ENCODE measurements around the gene ACSF2.

Gene ACSF2

GRCh38 chr17:50488880-50489279, 62.9 kb downstream of the ACSF2 start:
- Histone ChIP-seq H3K4me3 (no peak overlapping the region), H3K27ac (no peak overlapping the region)
- DNase-seq (ENCODE audit: low spot score): no peak
- TF ChIP-seq, protein P1, sequence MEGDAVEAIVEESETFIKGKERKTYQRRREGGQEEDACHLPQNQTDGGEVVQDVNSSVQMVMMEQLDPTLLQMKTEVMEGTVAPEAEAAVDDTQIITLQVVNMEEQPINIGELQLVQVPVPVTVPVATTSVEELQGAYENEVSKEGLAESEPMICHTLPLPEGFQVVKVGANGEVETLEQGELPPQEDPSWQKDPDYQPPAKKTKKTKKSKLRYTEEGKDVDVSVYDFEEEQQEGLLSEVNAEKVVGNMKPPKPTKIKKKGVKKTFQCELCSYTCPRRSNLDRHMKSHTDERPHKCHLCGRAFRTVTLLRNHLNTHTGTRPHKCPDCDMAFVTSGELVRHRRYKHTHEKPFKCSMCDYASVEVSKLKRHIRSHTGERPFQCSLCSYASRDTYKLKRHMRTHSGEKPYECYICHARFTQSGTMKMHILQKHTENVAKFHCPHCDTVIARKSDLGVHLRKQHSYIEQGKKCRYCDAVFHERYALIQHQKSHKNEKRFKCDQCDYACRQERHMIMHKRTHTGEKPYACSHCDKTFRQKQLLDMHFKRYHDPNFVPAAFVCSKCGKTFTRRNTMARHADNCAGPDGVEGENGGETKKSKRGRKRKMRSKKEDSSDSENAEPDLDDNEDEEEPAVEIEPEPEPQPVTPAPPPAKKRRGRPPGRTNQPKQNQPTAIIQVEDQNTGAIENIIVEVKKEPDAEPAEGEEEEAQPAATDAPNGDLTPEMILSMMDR (IDR thresholded peaks at IDR 0.05): no peak

- DNase-seq (ENCODE audit: low spot score): no peak
- TF ChIP-seq, protein P1 (IDR thresholded peaks at IDR 0.05): no peak
- H3K4me3 ChIP-seq: no peak overlapping the region
Measured at GRCh38 chr17:50491505-50491904, 65.5 kb downstream of the ACSF2 start.

DNA sequence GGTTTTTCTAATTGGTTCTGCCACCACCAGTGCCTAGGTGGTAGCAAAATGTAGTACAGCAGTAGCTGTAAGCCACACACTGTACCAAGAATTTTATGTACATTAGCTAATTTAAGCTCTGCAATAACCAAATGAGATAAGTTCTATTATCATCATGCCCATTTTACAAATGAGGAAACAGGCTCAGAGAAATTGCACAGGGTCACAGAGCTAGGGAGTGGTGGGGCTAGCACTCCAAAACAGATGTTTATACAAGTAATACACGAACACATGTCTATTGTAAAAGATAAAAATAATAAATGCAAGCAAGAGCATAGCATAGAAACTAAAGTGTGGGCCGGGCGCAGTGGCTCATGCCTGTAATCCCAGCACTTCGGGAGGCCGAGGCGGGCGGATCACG, 66.2 kb downstream of the ACSF2 start:
- no peak overlapping the region for H3K27ac ChIP-seq

More at GRCh38 chr17:50491505-50491904, 65.5 kb downstream of the ACSF2 start:
- no peak overlapping the region for H3K27ac ChIP-seq

DNA sequence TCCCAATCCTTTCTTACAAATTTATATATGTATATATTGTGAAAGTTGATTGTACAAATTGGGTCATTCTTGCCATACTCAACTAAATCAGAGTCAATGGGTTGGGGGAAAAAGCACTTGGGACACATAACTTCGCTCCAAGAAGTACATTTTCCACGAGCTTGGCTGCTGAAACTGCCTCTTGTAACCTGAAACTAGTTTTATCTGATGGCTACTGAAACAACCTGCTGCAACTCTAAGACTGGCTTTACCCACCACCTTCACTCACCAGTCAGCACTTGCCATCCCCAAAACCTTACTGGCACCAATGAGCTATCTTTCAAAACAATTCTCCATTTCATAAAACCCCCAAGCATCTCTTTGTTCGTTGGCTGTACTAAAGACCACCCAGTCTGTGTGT, 67.7 kb downstream of the ACSF2 start:
- Histone ChIP-seq H3K27ac (no peak overlapping the region), H3K4me3 (no peak overlapping the region)
- TF ChIP-seq, protein P1 (IDR thresholded peaks at IDR 0.05): no peak
- no peak for DNase-seq (ENCODE audit: low spot score)

More for the DNA sequence above, 66.2 kb downstream of the ACSF2 start:
- H3K4me3 ChIP-seq: no peak overlapping the region
- DNase-seq (ENCODE audit: low spot score): no peak
- TF ChIP-seq, protein P1 (IDR thresholded peaks at IDR 0.05): no peak

- H3K27ac ChIP-seq: no peak overlapping the region
- H3K4me3 ChIP-seq: no peak overlapping the region
- DNase-seq (ENCODE audit: low spot score): no peak
- TF ChIP-seq, protein P1 (IDR thresholded peaks at IDR 0.05): no peak
Measured at GRCh38 chr17:50495217-50495823, 69.3 kb downstream of the ACSF2 start.

DNA sequence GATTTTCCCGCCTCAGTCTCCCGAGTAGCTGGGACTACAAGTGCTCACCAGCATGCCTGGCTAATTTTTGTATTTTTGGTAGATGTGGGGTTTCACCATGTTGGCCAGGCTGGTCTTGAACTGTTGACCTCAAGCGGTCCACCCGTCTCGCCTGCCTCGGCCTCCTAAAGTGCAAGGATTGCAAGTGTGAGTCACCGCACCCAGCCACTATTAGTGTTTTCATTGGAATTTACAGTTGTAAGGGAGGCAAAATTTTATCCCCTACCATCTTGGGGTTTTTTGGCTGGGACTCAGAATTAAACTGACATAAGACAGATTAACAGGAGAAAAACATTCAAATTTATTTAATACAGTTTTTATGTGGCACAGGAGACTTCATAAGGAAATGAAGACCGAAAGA, 69.9 kb downstream of the ACSF2 start:
- no peak for DNase-seq (ENCODE audit: low spot score)
- no peak overlapping the region for H3K4me3 ChIP-seq
- H3K27ac ChIP-seq: no peak overlapping the region
- TF ChIP-seq, protein P1 (IDR thresholded peaks at IDR 0.05): no peak

Data from coronary artery (tissue), 2 donors.